Amniotic stem cell (primary cell): Measurements from ENCODE around the gene FAM50A.
"Not testable (repeated sequence)": the region's sequence is repeated elsewhere in the genome, so short reads cannot be mapped to it uniquely, and the experiment has no call there.

Experiments used
- DNase-seq: peaks from one replicate; lab custom pipeline; 2025; lab: John Stamatoyannopoulos, UW

The FAM50A gene

DNA sequence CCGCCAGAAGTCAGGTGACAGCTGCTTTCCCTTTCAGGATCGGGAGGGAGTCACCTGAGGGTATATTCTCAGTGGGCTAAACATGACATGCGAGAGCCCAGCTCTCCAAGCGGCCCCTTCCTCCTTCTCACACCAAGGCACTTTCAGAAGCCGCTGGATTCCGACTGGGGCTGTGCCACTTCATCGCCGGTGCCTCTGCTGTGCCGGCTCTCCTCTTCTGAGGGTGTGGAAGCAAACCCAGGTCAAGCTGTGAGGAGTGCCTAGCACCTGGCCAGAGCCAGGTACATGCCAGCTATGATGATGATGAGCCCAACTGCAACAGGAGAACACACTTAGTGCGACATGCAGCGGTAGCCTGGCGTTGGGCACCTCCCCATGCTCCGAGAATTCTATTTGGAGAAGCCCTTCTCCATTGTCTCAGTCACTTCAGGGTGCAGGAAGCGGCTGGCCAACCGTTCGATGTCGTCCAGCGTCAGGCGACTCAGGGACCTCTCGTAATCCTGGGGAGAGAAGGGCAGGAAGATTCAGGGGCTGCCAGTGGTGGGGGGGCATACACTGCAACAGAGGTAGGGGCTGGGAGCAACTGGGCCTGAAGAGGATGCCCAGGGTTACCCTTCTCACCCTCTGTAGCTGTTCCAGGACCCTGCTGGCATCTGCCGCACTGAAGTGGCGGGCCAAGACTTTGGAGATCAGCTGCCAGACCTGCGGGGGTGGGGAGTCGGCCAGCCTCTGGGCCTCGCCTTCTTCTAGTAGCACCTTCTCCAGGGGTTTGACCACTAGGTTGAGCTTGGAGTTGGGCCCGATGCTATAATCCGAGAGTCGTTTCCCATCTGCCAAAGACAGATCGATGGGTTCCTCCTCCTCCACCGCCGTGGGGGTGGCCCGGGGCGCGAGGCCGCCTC is 41.5 kb downstream of the FAM50A start:
- no peak for DNase-seq

GRCh38 chrX:154486052-154486395 is 42.1 kb downstream of the FAM50A start:
- DNase-seq: no peak

DNA sequence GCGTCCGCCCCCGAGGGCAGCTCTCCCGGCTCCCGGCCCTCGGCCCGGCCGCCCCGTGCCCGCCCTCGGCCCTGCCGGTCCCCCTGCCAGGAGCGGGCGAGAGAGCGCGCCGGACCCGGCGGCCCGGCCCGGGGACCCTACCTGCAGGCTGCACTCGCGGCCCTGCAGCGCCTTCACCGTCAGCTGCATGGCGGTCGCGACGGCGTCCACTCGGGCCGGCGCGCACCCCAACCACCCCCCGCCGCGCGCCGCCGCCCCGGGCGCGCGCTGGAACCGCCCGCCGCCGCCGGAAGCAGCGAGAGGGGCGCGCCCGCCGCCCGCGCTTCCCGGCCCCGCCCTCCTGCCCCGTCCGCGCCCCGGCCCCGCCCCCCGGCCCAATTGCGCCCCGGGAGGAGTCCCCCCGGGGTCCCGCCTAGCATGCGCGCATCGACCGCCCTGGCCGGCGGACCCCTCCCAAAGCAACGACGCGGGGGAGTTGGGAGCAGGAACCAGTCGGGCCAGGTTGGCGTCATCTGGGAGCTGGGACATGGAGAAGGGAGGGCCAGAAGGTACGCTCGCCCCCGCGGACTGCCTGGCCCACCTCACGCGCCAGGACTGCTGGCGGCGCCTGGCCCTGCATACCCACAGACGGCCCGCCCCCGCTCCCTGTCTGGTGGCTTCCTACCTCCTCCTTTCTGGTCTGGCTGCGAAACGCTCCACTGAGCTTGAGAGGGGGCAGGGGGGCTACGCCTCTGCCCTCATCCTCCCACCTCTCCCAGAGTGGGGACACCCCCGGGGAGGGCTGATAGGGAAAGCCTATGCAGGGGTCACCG is 42.7 kb downstream of the FAM50A start, which contains the start of gene UBL4A:
UBL4A (minus strand) TSS at position 220 of the 812 bp plus-strand sequence; CDS start at position 189, 31 bp downstream.
- DNase-seq: no peak

- DNase-seq: no peak
Measured at GRCh38 chrX:154487518-154488290, 43.8 kb downstream of the FAM50A start.

DNA sequence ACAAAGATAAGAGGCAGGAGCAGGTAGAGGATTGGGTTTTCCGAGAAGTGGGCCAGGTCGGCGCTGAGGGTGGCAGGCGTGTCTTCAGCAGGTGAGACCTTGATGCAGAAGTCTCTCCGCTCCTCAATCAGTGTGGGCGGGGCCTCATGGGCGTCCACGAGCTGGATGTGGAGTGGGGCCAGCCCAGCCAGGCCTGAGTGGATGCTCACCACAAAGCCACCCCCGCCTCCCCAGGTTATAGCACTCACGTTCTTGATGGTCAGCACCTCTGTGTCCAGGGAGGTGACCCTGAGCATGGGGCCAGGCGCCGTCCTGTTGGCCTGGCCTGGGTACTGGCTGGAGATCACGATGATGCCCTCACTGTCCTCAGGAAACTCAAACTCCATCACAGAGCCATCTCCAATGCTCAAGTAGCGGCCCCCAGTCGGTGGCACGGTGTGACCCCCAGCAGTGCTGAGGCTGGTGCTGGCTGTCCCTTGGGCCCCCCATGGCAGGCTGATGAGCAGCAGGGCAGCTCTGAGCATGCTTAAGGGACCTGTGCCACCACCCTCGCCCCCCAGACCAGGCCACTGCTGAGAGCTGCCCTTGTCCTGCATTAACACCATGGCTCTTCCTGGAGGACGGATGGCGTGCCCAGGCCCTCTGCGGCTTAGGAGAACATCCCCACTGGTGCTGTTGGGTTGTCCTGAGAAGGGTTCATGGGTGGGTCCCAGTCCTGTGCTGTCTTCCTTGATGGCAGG is 44.6 kb downstream of the FAM50A start:
- no peak for DNase-seq

- no peak for DNase-seq
Measured at GRCh38 chrX:154489182-154489581, 45.2 kb downstream of the FAM50A start.

DNA sequence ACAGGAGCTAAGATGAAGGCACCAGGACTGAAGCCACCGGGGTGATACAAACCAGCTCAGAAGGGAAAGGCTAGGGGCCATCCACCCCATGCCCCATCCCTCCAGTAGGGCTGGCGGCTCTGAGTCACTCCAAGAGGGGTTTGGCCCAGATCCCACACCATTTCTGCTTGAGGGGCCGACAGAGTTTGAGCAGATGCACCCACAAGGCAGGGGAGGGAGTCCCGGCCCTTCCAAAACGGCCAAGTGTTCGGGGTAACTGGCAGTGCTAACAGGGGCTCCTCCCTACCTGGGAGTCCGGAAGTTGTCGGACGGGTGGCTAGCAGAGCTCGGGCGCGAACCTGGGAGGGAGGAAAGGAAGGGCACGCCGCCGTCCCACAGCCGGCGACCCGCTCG is 46.1 kb downstream of the FAM50A start:
- no peak for DNase-seq

- DNase-seq: peak; percentile 76
Measured at GRCh38 chrX:154490414-154491083, 46.6 kb downstream of the FAM50A start, which contains the start of gene SLC10A3. Gene SLC10A3 (minus strand): TSS chrX:154490629. CDS start chrX:154488940, 1,689 bp downstream.

- no peak for DNase-seq
Measured at GRCh38 chrX:154494715-154495114, 50.8 kb downstream of the FAM50A start.

DNA sequence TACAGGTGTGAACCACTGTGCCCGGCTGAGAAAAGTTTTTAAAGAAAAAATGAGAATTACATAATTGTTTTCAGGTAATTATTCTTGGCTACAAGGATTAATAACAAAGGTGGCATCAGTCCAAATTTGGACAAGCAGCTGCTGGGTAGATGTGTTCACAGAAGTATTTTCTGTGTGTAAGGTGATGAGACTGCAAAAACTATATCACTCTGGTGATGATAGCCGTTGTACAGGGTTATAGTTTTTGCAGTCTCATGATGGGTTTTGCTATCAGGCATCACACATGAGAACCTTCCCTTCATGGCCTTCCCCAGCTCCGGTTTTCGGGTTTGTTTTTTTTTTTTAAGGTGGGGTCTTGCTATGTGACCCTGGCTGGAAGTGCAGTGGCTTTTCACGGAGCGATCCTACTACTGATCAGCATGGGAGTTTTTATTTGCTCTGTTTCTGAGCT is 51.6 kb downstream of the FAM50A start:
- no peak for DNase-seq

DNA sequence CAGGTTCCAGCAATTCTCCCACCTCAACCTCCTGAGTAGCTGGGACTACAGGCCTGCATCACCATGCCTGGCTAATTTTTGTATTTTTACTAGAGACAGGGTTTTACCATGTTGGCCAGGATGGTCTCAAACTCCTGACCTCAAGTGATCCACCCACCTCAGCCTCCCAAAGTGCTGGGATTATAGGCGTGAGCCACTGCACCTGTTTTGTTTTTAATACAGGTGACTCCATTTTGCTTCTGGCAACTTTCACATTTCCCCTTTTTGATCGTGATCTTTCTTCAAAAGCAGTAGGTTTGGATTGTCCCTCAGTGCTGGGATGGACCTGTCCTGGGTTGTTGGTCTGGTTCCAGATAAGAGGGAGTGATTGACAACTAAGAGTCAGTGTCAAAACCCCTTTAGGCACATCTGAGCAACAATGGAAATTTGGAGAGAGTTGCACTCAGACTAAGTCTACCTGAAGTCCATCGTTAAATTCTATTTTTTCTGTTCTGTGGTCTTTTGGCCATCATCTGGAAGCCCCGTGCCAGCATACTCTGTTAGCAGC is 52.7 kb downstream of the FAM50A start:
- DNase-seq: not testable (repeated sequence)
